Stimulated activated CD4-positive, alpha-beta T cell treated with anti-CD3 and anti-CD28 coated beads, Interleukin-1b, Interleukin-23, amount 100 ng/mL, for 24 hours (primary cell): ENCODE measurements around the gene DDX54.

Experiments used
- DNase-seq, 4 experiments: peaks; one replicate each; pipeline ENCODE4 v3.0.0-alpha.2; 2020; ENCODE audit warnings: low read depth in 4 of 4, low spot score in 1 of 4

Gene DDX54

DNA sequence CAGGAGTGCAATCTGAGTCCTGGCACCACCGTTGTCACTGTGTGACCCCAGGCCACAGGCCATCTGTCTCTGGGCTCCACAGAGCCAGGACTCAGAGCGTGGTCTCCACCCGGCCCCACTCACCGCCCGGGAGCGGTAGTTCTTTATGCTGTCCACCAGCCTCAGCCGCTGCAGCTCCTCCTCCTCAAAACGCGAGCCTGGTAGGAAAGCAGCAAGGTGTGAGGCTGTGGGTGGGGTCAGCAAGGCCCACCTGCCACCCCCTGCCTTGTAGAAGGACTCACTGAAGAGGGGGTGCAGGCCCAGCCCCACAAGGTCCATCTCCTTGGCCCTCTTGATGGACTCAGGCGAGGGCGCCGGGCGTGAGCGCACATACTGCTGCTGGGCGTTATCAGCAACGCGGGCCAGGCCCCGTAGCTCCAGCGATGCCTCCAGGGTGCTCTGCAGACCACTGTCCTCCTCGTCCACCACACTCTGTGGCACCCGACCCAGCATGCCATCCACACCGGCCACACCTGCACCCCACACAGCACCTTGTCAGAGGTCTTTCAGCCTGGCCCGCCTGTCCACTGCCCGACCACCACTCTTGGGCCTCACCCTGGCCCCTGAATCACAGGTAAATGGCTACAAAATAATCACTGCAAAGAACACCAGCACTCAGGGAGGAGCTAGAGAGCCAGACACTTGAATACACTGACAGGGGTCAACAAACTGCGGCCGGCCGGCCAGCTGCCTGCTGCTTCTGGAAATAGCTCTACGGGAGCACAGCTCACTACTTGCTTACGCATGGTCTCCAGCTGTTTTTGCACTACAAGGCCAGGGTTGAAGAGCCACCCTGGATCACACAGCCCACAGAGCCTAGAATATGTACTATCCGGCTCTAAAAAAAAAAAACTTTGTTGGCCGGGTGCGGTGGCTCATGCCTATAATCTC is 19.5 kb downstream of the DDX54 start:
- no peak for DNase-seq

DNA sequence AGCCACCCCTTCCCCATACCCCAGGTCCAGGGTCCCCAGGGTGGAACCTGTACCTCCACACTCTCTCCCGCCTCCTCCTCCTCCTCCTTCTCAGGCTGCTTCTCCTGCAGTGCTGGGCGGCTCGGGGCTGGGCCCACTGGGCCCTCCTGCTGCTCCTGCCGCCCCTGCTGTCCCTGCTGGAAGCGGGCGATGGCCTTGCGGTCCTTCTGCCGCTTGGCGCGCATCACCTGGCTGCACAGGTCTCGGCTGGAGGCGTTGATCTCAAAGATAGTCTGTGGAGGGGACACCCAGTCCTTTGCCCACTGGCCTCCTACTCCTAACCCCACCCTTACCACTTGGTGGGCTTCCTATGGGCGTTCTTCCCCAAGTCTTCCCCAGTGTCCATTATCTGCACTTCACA is 21.3 kb downstream of the DDX54 start:
- DNase-seq: no peak

DNA sequence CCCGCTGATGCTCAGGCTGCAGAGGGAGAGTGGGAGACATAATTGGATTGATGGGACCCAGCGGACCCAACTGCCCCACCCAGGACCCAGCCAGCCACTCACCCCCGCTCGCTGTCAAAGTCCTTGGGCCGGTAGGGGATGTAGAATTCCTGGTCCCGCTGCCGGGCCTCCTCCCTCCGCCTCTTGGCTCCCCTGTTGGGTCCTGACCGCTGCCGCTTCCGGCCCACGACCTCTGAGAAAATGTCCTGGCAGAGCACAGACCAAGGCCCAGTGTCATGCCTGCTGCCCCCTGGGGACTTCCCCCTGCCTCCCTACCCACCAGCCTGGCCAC is 22.3 kb downstream of the DDX54 start:
- DNase-seq: no peak

DNA sequence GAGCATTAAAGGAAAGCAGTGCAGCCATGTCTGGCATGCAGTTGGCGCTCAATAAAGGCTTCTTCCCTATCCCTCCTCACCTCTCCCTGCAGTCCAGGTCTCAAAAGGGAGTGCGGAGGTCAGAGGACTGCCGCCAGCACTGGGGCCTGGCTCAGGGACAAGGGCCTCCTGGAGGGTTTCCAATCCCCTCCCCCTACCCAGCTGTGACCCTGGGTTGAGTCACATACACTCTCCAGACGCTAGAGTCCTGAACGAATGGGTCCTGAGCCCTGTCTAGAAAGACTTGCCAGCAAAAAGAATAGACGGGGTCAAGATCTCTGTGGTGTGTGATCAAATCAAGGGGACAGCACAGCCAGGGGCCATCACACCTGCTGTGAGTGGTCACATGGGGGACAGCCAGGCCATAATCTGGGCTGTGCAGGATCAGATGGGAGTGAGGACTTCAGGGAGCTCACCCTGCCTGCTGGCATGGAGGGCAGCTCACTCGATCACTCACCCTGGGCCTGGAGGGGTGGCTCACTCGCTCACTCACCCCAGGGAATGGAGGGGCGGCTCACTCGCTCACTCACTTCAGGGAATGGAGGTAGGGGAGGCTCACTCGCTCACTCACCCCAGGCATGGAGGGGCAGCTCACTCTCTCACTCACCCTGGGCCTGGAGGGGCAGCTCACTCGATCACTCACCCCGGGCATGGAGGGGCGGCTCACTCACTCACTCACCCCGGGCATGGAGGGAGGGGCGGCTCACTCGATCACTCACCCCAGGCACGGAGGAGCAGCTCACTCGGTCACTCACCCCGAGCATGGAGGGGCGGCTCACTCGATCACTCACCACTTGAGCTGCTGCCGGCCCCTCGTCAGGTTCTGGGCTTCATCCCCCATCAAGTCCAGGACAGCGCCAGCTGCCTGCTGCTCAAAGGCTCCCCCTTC is 22.9 kb downstream of the DDX54 start:
- no peak for DNase-seq

DNA sequence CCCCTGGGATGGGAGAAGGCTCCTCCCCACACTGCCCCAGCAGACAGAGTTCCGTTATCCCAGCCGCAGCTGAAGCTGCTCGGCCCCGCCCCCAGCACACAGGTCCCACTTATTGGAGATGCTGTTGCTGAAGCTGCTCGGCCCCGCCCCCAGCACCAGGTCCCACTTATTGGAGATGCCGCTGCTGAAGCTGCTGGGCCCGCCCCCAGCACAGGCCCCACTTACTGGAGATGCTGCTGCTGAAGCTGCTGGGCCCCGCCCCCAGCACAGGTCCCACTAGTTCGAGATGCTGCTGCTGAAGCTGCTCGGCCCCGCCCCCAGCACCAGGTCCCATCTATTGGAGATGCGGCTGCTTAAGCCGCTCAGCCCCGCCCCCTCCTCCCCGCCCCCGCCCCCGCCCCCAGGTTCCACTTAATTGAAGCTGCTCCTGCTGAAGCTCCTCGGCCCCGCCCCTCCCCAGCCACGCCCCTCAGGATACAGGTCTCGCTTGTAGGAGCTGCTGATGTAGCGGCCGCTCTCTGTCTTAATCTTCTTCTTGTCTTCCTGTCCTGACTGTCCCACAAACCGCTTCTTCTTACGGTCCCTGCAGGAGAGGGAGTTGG is 23.8 kb downstream of the DDX54 start:
- peak in 1 of 4 experiments; percentile 25 for DNase-seq

DNA sequence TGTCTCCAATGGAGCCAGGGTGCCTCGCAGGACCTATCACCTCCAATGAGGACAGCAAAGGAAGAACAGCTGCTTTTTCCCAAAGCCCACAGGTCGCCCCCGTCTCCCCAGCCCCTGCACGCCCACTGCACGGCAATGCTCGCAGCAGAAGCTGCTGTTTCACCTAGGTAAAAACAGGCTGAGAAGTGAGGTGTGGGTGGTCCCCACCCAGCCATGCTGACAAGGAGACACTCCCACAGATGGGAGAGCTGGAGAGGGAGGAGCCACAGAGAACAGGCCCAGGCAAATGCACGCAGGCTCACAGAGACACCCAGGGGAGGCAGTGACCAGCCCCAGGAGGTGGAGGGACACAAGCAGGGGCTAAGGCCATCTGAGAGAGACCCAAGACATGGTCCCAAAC is 25.3 kb downstream of the DDX54 start:
- DNase-seq: no peak

DNA sequence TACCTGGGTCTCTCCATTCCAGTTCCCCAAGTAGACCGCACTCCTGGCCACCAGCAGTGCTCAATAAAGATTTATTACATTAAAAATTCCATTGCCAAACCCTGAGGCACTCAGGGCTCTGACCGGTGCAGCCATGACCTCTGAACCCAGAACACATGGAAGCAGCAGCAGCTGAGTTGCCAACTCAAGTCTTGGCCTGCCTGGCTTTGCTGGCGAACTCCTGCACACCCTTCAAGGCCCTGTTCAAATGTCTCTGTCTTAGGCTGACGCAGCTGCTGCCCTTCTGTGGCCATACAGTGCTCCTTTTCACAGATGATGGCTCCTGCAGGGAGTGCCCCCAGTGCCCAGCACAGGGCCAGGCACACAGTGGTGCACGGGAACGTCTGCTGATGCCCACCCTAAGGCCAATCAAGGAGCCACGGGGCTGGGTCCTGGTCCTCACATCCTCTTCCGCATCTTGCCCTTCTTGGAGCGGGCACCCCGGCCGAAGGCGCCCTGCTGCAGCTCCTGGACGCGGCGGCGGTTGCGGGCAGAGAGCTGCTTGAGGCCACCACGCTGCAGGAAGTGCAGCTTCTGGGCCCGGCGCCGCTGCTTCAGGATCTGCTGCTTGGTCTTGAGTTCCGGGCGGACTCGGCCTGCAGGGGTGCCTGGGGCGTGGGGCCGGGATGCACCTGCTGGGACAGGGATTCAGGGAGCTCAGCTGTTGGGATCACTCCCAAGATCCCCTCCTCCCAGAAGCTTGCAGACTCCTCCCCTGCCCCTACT is 26.7 kb downstream of the DDX54 start:
- DNase-seq: no peak

DNA sequence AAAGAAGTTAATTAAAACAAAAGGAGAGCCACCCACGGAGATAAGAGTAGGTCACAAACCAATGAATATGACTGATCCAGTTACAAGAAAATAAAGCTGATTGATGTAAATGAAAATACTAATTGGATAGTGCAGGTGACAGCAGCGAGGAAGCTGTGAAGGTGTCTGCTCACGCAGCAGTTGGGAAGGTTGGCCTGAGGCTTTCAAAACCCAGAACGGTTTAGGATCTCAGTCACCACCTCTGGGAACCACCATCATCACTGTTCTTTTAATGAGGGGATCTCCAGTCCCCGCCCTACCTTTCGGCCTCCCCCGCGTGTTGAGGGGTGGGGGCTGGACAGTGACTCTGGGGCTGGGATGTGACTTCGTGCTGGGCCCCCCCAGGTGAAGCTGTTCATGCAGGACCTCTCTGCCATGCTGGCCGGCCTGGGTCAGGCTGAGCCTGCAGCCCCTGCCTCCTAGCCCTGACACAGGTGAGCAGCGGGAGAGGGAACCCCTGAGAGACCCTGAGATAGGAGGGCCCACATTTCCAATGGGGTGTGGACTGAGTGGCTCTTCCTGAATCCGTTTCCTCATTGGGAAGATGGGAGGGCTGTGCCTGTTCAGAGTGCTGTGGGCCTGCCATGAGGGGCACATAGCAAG is 27.9 kb downstream of the DDX54 start:
- DNase-seq: no peak

DNA sequence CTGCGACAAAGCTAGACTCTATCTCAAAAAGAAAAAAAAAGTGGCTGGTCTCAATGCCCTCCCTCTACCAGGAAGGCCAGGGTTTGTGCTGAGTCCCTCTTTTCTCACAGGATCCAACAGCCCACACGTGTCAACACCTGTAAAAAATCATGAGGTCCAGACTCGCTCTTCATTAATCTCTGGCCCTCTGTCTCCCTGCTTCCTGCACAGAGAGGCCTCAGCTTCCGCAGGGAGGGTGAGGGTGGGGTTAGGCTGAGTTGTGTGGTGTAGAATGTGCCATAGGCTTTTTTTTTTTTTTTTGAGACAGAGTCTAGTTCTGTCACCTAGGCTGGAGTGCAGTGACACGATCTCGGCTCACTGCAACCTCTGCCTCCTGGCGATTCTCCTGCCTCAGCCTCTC is 29.6 kb downstream of the DDX54 start:
- DNase-seq: no peak

DNA sequence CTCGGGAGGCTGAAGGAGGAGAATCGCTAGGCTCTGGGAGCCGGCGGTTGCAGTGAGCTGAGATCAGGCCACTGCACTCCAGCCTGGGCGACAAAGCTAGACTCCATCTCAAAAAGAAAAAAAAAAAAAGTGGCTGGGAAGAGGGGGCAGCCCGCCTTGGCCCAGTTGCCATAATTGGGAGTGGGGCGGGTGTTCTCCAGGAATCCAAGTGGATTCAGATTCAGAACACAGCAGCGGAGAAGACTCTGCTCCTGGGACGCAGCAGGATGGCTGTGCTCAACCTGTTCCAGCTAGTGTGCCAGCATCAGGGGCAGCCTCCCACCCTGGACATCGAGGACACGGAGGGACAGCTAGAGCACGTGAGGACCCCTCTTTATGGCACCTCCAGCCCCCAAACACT is 30.2 kb downstream of the DDX54 start:
- DNase-seq: no peak

DNA sequence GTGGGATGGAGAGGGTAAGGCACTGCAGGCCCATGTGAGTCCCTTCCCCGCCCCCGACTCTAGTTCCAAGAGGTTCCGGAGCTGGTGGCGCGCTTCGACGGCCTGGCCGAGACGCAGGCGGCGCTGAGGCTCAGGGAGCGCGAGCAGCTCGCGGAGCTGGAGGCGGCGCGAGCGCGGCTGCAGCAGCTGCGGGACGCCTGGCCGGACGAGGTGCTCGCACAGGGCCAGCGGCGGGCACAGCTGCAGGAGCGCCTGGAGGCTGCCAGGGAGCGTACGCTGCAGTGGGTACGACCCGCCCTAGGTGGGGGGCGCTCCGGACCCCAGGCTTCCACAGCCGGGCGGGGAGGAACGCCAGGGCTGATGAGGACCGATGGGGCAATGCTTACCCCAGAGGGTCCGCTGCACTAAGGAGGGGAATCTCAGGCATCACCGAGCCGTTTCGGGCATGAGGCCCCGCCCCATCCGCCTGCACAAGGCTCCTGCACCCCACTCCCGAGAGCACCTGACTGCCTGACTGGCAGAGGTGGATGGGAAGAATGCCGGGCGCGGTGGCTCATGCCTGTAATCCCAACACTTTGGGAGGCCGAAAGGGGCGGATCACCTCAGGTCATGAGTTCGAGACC is 30.8 kb downstream of the DDX54 start:
- peak in 1 of 4 experiments; percentile 14 for DNase-seq

DNA sequence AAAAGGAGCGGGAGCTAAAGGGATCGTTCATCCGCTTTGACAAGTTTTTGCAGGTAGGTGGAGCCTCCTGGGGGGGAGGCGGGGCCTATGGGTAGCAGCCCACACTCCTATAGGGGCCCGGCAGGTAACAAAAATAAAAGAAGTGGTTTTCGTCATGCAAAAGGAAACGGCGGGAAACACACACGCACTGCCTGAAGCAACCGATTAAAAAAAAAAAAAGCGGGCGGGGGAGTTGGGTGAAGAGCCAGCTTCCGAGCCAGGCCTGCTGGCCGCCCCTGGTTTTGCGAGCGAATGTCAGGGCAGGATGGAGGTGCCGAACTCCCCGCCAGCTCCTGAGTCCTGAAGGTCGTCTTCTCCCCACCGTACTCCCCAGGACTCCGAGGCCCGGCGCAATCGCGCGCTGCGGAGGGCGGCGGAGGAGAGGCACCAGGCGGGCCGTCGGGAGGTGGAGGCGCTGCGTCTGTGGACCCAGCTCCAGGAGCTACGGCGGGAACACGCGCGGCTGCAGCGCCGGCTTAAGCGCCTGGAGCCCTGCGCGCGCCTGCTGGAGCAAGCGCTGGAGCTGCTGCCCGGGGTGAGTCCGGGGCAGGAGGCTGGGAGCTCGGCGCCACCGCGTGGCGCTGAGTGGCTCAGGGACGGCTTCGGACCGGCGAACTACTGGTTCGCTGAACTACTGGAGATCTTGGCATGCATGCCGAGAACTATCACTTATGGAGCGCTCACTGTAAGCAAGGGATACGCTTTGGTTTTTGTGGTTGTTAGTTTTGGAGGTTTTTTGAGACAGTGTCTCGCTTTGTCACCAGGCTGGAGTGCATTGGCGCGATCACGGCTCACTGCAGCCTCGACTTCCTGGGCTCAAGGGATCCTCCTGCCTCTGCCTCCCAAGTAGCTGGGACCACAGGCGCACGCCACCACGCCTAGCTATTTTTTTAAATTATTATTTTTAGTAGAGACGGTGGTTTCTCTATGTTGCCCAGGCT is 32.2 kb downstream of the DDX54 start:
- DNase-seq: peak in 2 of 4 experiments; percentile 33 to 49

DNA sequence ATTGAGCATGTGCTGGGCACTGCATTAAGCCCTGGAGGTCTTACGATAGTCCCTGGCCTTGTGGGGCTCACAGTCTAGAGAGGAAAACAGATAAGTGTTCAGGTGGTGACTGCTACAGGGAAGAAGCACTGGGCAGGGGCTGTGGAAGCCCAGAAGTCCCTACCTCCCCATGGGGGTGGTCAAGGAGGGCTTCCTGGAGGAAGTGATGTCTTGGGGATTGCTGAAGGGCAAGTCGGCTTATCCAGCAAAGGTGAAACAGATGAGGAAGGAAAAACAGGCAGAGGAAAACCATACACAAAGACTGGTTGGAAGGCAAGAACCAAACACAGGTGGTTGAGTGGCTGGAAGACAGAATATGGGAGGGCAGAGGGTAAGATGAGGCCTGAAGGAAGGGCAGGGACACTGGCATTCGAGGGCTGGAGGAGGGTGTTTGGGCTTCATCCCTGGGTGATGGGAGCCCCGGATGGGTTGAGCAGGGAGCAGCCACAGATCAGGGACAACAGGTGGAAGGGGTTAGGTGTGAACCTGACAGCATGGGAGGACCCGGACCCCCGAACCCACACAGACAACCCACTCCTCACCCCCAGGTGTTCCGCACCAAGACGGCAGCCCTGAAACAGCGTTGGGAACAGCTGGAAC is 33.0 kb downstream of the DDX54 start:
- DNase-seq: no peak

DNA sequence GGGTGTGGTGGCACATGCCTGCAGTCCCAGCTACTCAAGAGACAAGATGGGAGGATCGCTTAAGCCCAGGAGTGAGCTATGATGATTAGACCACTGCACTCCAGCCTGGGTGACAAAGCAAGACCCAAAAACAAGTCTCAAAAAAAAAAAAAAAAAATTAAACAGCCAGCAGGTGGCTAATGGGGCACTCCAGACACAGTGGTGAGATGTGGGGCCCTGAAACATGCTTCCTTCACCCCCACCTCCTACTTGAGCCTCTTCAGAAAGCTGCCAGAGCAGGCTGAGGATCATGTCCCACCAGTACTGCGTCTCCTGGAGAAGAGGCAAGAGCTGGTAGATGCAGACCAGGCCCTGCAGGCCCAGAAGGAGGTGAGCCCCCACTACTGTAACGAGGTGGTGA is 33.6 kb downstream of the DDX54 start:
- DNase-seq: no peak

DNA sequence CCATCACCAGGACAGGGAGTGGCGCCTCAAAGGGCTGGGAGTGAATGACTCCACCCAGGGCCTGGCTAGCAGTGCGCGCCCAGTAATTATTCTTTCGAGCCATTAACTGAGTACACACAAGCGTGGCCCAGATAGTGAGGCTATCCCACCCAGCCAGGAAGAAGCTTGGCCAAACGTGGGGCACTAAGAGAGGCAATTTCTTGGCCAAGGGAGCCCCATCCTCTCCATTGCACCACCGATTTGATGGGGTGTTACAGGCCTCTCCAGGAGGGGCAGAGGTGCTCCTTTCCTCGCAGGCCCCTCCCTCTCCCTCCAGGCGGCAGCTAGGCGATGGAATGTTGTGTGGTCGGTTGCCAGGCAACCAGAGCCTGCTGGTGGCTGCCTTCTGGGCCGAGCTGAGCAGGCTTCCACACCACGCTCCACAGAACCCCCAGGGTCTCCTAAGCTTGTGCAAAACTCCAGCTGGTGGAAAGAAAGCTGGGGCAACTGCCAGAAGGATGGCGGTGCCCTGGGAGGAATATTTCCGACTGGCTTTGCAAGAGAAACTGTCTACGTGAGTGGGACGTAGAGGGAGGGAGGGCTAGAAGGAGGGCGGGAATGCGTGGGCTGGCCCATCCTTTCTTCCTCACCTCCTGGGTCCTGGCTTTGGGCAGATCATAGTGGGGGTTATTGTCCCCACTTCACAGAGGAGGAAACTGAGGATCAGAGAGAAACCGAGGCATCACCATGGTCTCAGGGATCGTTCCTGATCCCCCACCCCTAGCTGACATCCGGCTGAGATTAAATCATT is 35.7 kb downstream of the DDX54 start, which contains the start of gene CFAP73:
TSS of gene CFAP73 (plus strand) at position 364 of the 790 bp plus-strand sequence. CDS start at position 498, 134 bp downstream.
- no peak for DNase-seq

DNA sequence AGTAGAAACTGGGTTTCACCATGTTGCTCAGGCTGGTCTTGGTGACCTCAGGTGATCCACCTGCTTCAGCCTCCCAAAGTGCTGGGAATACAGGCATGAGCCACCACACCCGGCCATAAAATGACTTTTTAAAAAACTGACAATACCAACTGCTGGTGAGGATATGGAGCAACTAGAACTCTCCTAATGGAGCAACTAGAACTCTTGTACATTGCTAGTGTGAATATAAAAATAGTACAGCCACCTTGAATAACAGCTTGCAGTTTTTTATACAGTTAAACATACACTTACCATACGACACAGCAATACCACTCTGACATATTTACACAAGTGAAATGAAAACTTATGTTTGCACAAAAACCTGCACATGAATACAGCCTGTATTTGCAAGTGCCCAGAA is 38.3 kb downstream of the DDX54 start:
- DNase-seq: no peak
